ENCODE data around the gene TRIM6. TPM values are rescaled to one million over a fixed set of nuclear protein-coding genes. Genes with fewer than 3 reads are reported as not detected.

TRIM6 gene
- total and polyA plus RNA-seq, 2 donors (not counting 3 experiments of a cell fraction or from before 2014, with no cell fraction given), result 3.9 to 5.6 TPM

DNA sequence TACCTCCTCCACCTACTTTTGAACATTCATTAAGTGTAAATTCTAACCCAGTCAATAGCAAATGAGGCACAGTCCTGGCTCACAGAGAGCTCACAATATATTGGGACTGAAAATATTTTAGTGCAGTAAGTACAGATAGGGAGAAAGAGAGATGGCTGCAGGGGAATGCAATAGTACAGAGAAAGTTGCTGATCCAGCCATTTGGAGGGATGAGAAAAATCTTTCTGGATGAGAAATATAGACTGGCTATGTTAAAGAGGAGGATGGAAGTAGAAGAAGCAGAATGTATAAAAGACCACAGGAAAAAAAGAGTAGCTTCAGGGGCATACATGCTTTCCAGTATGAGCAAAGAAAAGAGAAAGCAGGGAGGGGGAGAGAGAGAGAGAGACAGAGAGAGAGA is 19.3 kb upstream of the TRIM6 start:
- no TSS peak for BruUV-seq (replicated peaks)
- no peaks in the 10 kb centered on the region for H4K20me1 ChIP-seq (replicated peaks; ENCODE audit: control insufficient read depth, extremely low read depth, insufficient read depth, low read length)
- DNase-seq (ENCODE audit: low read depth, low spot score) (no peak), FAIRE-seq (no peak)
- CTCF ChIA-PET, result no interaction called here
- POLR2A ChIA-PET, result no interaction called here
- H3K27me3 ChIP-seq (ENCODE audit: control insufficient read depth in 2 of 2, insufficient read depth in 2 of 2, low read length in 2 of 2), result peaks cover 0 to 3% of the 10 kb centered on the region in 2 experiments
- no peak overlapping the region for H3K4me3 ChIP-seq (replicated peaks in 1 of 3; ENCODE audit: insufficient read depth in 1 of 3, low read depth in 1 of 3, low read length in 3 of 3)
- dilution Hi-C loops (cut with MboI; ENCODE audit: extremely low pct_ligation_motif_present, low sequenced_read_pairs), result no loop called here
- H3K27ac ChIP-seq (ENCODE audit: insufficient read depth, low read depth, low read length), result no peak overlapping the region
- H3K9ac ChIP-seq (replicated peaks; ENCODE audit: extremely low read depth, insufficient read depth, low read length), result no peak overlapping the region
- H2AFZ ChIP-seq (ENCODE audit: low read depth, low read length), result no peak overlapping the region
- no peaks in the 10 kb centered on the region for H3K79me2 ChIP-seq (ENCODE audit: control insufficient read depth, insufficient read depth, low read length)
- H3K36me3 ChIP-seq (ENCODE audit: control insufficient read depth in 2 of 2, extremely low read depth in 1 of 2, insufficient read depth in 2 of 2, low read length in 2 of 2), result no peaks in the 10 kb centered on the region
- TF ChIP-seq GATA2 (IDR thresholded peaks at IDR 0.05; ENCODE audit: insufficient read depth, insufficient read length, low read depth, low read length), result no peak
- TF ChIP-seq POLR2A (IDR thresholded peaks at IDR 0.05; ENCODE audit: low read depth, low read length), result no peak
- TF ChIP-seq, protein P1, sequence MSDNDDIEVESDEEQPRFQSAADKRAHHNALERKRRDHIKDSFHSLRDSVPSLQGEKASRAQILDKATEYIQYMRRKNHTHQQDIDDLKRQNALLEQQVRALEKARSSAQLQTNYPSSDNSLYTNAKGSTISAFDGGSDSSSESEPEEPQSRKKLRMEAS (IDR thresholded peaks at IDR 0.05; ENCODE audit: insufficient read depth, insufficient read length), result no peak
- TF ChIP-seq EZH2 (IDR thresholded peaks at IDR 0.05; ENCODE audit: borderline replicate concordance, low read depth, low read length, severe bottlenecking), result no peak
- TF ChIP-seq POLR2AphosphoS5 (IDR thresholded peaks at IDR 0.05; ENCODE audit: insufficient read depth, low read depth, low read length), result no peak
- no peak for TF ChIP-seq MYC (IDR thresholded peaks at IDR 0.05; ENCODE audit: low read depth, low read length)
- TF ChIP-seq, protein P2, sequence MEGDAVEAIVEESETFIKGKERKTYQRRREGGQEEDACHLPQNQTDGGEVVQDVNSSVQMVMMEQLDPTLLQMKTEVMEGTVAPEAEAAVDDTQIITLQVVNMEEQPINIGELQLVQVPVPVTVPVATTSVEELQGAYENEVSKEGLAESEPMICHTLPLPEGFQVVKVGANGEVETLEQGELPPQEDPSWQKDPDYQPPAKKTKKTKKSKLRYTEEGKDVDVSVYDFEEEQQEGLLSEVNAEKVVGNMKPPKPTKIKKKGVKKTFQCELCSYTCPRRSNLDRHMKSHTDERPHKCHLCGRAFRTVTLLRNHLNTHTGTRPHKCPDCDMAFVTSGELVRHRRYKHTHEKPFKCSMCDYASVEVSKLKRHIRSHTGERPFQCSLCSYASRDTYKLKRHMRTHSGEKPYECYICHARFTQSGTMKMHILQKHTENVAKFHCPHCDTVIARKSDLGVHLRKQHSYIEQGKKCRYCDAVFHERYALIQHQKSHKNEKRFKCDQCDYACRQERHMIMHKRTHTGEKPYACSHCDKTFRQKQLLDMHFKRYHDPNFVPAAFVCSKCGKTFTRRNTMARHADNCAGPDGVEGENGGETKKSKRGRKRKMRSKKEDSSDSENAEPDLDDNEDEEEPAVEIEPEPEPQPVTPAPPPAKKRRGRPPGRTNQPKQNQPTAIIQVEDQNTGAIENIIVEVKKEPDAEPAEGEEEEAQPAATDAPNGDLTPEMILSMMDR (IDR thresholded peaks at IDR 0.05; ENCODE audit: extremely low read depth in 1 of 2, insufficient read depth in 1 of 2, low read depth in 1 of 2, low read length in 2 of 2), result no peak
- no peak for TF ChIP-seq FOS (IDR thresholded peaks at IDR 0.05; ENCODE audit: borderline replicate concordance, insufficient read depth, low read length)
- TF ChIP-seq JUN (IDR thresholded peaks at IDR 0.05; ENCODE audit: borderline replicate concordance, insufficient read depth, insufficient read length, low read depth), result no peak
- no peaks in the 10 kb centered on the region for H3K9me1 ChIP-seq (replicated peaks; ENCODE audit: control insufficient read depth, extremely low read depth, insufficient read depth, low read length)
- H3K4me2 ChIP-seq (ENCODE audit: insufficient read depth, low read length), result no peak overlapping the region
- intact Hi-C loops (cut with micrococcal nuclease), result no loop called here
- no peaks in the 10 kb centered on the region for H3K9me3 ChIP-seq (replicated peaks; ENCODE audit: control insufficient read depth, insufficient read depth, low read length)
- H3K4me1 ChIP-seq (ENCODE audit: control insufficient read depth, extremely low read depth, insufficient read depth, low read length), result no peaks in the 10 kb centered on the region

Measured in endothelial cell of umbilical vein (primary cell).